ENCODE results near the gene TEX52.
"Not testable (repeated sequence)": the region's sequence is repeated elsewhere in the genome, so short reads cannot be mapped to it uniquely, and the experiment has no call there.

GRCh38 chr12:2863402-2863801 is 6.6 kb upstream of the TEX52 start:
- TF ChIP-seq CTCF, POLR2A, EP300 (IDR thresholded peaks at IDR 0.05): not testable (repeated sequence)

Data from ovary (tissue), 3 donors.